Left lobe of liver (tissue), 2 donors: Measurements from ENCODE around the gene TNFSF4. TPM values are rescaled to one million over a fixed set of nuclear protein-coding genes. Genes with fewer than 3 reads are reported as not detected.

Experiments
- ATAC-seq: fragments of 200-7000 bp; cut with Tn5 transposase; one replicate; pipeline ENCODE4 v1.9.1; 2020; ENCODE audit warnings: mild to moderate bottlenecking, moderate library complexity
- DNase-seq: peaks from one replicate; pipeline ENCODE4 v3.0.0-alpha.2; 2020; ENCODE audit warnings: low spot score
- total RNA-seq: library from RNA; stranded (reverse); gene quantifications from one replicate; pipeline ENCODE4 v1.2.1, GENCODE V29; 2021
- donor health status: DM: no; HTN: no; CAD: no; lungs with moderate emphysema.
- donor health status: DM: no; HTN: yes; CAD: no.

The TNFSF4 gene
- total RNA-seq, 1 donor from 2014 or later = 0.58 TPM

- no peak for DNase-seq
- ATAC-seq = peak; percentile 19
Observed at GRCh38 chr1:173212952-173213491, 5.9 kb upstream of the TNFSF4 start.

- peak; percentile 54 for ATAC-seq
- no peak for DNase-seq
Observed at GRCh38 chr1:173210716-173211231, 3.6 kb upstream of the TNFSF4 start.

GRCh38 chr1:173210283-173210682, 3.2 kb upstream of the TNFSF4 start:
- no peak for ATAC-seq
- DNase-seq = no peak

GRCh38 chr1:173208868-173209267, 1.7 kb upstream of the TNFSF4 start:
- DNase-seq = no peak

GRCh38 chr1:173208146-173208545, 1.0 kb upstream of the TNFSF4 start:
- no peak for DNase-seq
- no peak for ATAC-seq

More at GRCh38 chr1:173208868-173209267, 1.7 kb upstream of the TNFSF4 start:
- ATAC-seq = no peak

- DNase-seq (no peak), ATAC-seq (peak; percentile 79)
Observed at GRCh38 chr1:173205146-173206051, 1.7 kb downstream of the TNFSF4 start.

- DNase-seq (no peak), ATAC-seq (no peak)
Observed at GRCh38 chr1:173204693-173205092, 2.4 kb downstream of the TNFSF4 start.

- ATAC-seq (peak; percentile 86), DNase-seq (no peak)
Observed at GRCh38 chr1:173202424-173203145, 4.5 kb downstream of the TNFSF4 start.

- DNase-seq (no peak), ATAC-seq (no peak)
Observed at GRCh38 chr1:173201969-173202368, 5.2 kb downstream of the TNFSF4 start.

GRCh38 chr1:173195596-173196088, 11.5 kb downstream of the TNFSF4 start:
- no peak for ATAC-seq
- no peak for DNase-seq

- DNase-seq = no peak
- no peak for ATAC-seq
Observed at GRCh38 chr1:173193639-173194038, 13.5 kb downstream of the TNFSF4 start.

- ATAC-seq (no peak), DNase-seq (no peak)
Observed at GRCh38 chr1:173191011-173191705, 16.0 kb downstream of the TNFSF4 start.

- ATAC-seq = peak; percentile 90
- peak; percentile 95 for DNase-seq
Observed at GRCh38 chr1:173190101-173190936, 16.8 kb downstream of the TNFSF4 start.

- ATAC-seq = no peak
- no peak for DNase-seq
Observed at GRCh38 chr1:173187671-173188237, 19.4 kb downstream of the TNFSF4 start.

- DNase-seq (no peak), ATAC-seq (no peak)
Observed at GRCh38 chr1:173181791-173182190, 25.3 kb downstream of the TNFSF4 start.

- ATAC-seq = no peak
- no peak for DNase-seq
Observed at GRCh38 chr1:173176246-173176645, 30.9 kb downstream of the TNFSF4 start.

GRCh38 chr1:173175514-173176145, 31.5 kb downstream of the TNFSF4 start:
- DNase-seq = no peak
- no peak for ATAC-seq

- no peak for ATAC-seq
- DNase-seq = no peak
Observed at GRCh38 chr1:173173388-173173787, 33.7 kb downstream of the TNFSF4 start.

- ATAC-seq = no peak
- DNase-seq = no peak
Observed at GRCh38 chr1:173171152-173171551, 36.0 kb downstream of the TNFSF4 start.
